HUES64 (cell line): Measurements from ENCODE around the gene NDUFV3.
"Not testable (repeated sequence)": the region's sequence is repeated elsewhere in the genome, so short reads cannot be mapped to it uniquely, and the experiment has no call there.

Experiments used
- H3K27ac ChIP-seq: 2 replicates; pipeline ENCODE4 v1.7.0; 2013; ENCODE audit warnings: low read depth, low read length, inconsistent platforms
- H3K27me3 ChIP-seq: 2 replicates; pipeline ENCODE4 v1.6.1; 2013; ENCODE audit warnings: mild to moderate bottlenecking, low read length; ENCODE audit not compliant: insufficient read depth
- H3K36me3 ChIP-seq: 2 replicates; pipeline ENCODE4 v1.6.1; 2013; ENCODE audit warnings: mild to moderate bottlenecking, low read length; ENCODE audit not compliant: insufficient read depth
- H3K4me1 ChIP-seq: 2 replicates; pipeline ENCODE4 v1.6.1; 2013; ENCODE audit warnings: mild to moderate bottlenecking, low read length, moderate library complexity; ENCODE audit not compliant: insufficient read depth
- H3K4me3 ChIP-seq: 2 replicates; pipeline ENCODE4 v1.5.1; 2013; ENCODE audit warnings: mild to moderate bottlenecking, low read length, moderate library complexity
- H3K9ac ChIP-seq: 2 replicates; pipeline ENCODE4 v1.6.1; 2013; ENCODE audit warnings: mild to moderate bottlenecking, low read depth, low read length
- H3K9me3 ChIP-seq: 2 replicates; pipeline ENCODE4 v1.6.1; 2013; ENCODE audit warnings: low read depth, low read length; ENCODE audit not compliant: insufficient read depth
- WGBS: fragments of 150-250, 120-280 bp; methylation state at CpG from one replicate; pipeline ENCODE4 v1.1.7; 2013; ENCODE audit warnings: missing lambda C conversion rate; 5-methylcytosine and 5-hydroxymethylcytosine counted together

The NDUFV3 gene

GRCh38 chr21:42939582-42940413 is 46.7 kb downstream of the NDUFV3 start:
- no peak overlapping the region for H3K9ac ChIP-seq
- H3K36me3 ChIP-seq = no peaks in the 10 kb centered on the region
- WGBS = 89% methylated on average over 15 of the region's 16 CpGs
- H3K27ac ChIP-seq = no peak overlapping the region
- peaks cover 21% of the 10 kb centered on the region for H3K4me1 ChIP-seq
- no peaks in the 10 kb centered on the region for H3K27me3 ChIP-seq
- no peak overlapping the region for H3K4me3 ChIP-seq
- H3K9me3 ChIP-seq = no peaks in the 10 kb centered on the region

- no peak overlapping the region for H3K27ac ChIP-seq
- no peaks in the 10 kb centered on the region for H3K36me3 ChIP-seq
- 95% methylated on average over 6 of the region's 6 CpGs for WGBS
- no peak overlapping the region for H3K4me3 ChIP-seq
- no peak overlapping the region for H3K9ac ChIP-seq
- no peaks in the 10 kb centered on the region for H3K9me3 ChIP-seq
- no peaks in the 10 kb centered on the region for H3K27me3 ChIP-seq
- peaks cover 16% of the 10 kb centered on the region for H3K4me1 ChIP-seq
Measured at GRCh38 chr21:42941696-42942085, 48.6 kb downstream of the NDUFV3 start.

- WGBS = 80% methylated on average over 6 of the region's 6 CpGs
- no peaks in the 10 kb centered on the region for H3K36me3 ChIP-seq
Measured at GRCh38 chr21:42942244-42942643, 49.1 kb downstream of the NDUFV3 start.

GRCh38 chr21:42949094-42949755 is 56.1 kb downstream of the NDUFV3 start:
- not testable (repeated sequence) for H3K9ac ChIP-seq, H3K9me3 ChIP-seq, H3K36me3 ChIP-seq, H3K4me1 ChIP-seq, H3K27ac ChIP-seq, H3K27me3 ChIP-seq, H3K4me3 ChIP-seq
- 96% methylated on average over 13 of the region's 13 CpGs for WGBS

More at GRCh38 chr21:42942244-42942643, 49.1 kb downstream of the NDUFV3 start:
- Histone ChIP-seq H3K9ac (no peak overlapping the region), H3K4me3 (no peak overlapping the region), H3K9me3 (no peaks in the 10 kb centered on the region), H3K27ac (no peak overlapping the region), H3K27me3 (no peaks in the 10 kb centered on the region), H3K4me1 (peaks cover 10% of the 10 kb centered on the region; the same call in 1 of the 2 replicates)

- H3K4me1 ChIP-seq, H3K9me3 ChIP-seq, H3K36me3 ChIP-seq, H3K27me3 ChIP-seq, H3K27ac ChIP-seq, H3K9ac ChIP-seq, H3K4me3 ChIP-seq: not testable (repeated sequence)
- 93% methylated on average over 7 of the region's 9 CpGs for WGBS
Measured at GRCh38 chr21:42951193-42951592, 58.1 kb downstream of the NDUFV3 start.

GRCh38 chr21:42956824-42957630 is 63.9 kb downstream of the NDUFV3 start:
- H3K4me1 ChIP-seq = peaks cover 23% of the 10 kb centered on the region; the same call in 1 of the 2 replicates
- WGBS = 57% methylated on average over 12 of the region's 13 CpGs
- peak overlapping the region; percentile 64 for H3K9ac ChIP-seq
- H3K27ac ChIP-seq = peak overlapping the region; percentile 97
- H3K36me3 ChIP-seq = no peaks in the 10 kb centered on the region
- no peaks in the 10 kb centered on the region; the same call in 1 of the 2 replicates for H3K9me3 ChIP-seq
- no peaks in the 10 kb centered on the region for H3K27me3 ChIP-seq
- H3K4me3 ChIP-seq = 0 out of 2 replicates have a peak overlapping the region, but pooled peaks have one; percentile 9

GRCh38 chr21:42958122-42958521 is 65.0 kb downstream of the NDUFV3 start:
- not testable (repeated sequence) for H3K27me3 ChIP-seq, H3K9me3 ChIP-seq, H3K36me3 ChIP-seq, H3K4me3 ChIP-seq
- 91% methylated on average over 6 of the region's 6 CpGs for WGBS
- peaks cover 23% of the 10 kb centered on the region; the same call in 1 of the 2 replicates for H3K4me1 ChIP-seq
- H3K9ac ChIP-seq = peak overlapping the region; percentile 64; the same call in 1 of the 2 replicates
- peak overlapping the region; percentile 97 for H3K27ac ChIP-seq

- Histone ChIP-seq H3K27ac (peak overlapping the region; percentile 95; the same call in 1 of the 2 replicates), H3K4me3 (no peak overlapping the region), H3K9me3 (no peaks in the 10 kb centered on the region; the same call in 1 of the 2 replicates), H3K36me3 (no peaks in the 10 kb centered on the region), H3K27me3 (no peaks in the 10 kb centered on the region), H3K4me1 (peaks cover 23% of the 10 kb centered on the region; the same call in 1 of the 2 replicates), H3K9ac (no peak overlapping the region)
- WGBS = 47% methylated on average over 3 of the region's 3 CpGs
Measured at GRCh38 chr21:42959728-42960127, 66.6 kb downstream of the NDUFV3 start.

GRCh38 chr21:42962380-42963007 is 69.4 kb downstream of the NDUFV3 start:
- no peak overlapping the region for H3K9ac ChIP-seq
- H3K4me1 ChIP-seq = peaks cover 6% of the 10 kb centered on the region; the same call in 1 of the 2 replicates
- H3K36me3 ChIP-seq = no peaks in the 10 kb centered on the region
- no peaks in the 10 kb centered on the region for H3K9me3 ChIP-seq
- H3K27ac ChIP-seq = 0 out of 2 replicates have a peak overlapping the region, but pooled peaks have one; percentile 25
- no peaks in the 10 kb centered on the region for H3K27me3 ChIP-seq
- WGBS = 79% methylated on average over 4 of the region's 6 CpGs
- H3K4me3 ChIP-seq = no peak overlapping the region
